Activated naive CD8-positive, alpha-beta T cell (primary cell): ENCODE results near the gene CPLX1.

Source experiments
- H3K27ac Mint-ChIP-seq: one replicate; pipeline ENCODE4 v1.8.0; 2021; ENCODE audit warnings: mixed read lengths
- H3K27me3 Mint-ChIP-seq: one replicate; pipeline ENCODE4 v1.8.0; 2021; ENCODE audit warnings: mixed read lengths
- H3K36me3 Mint-ChIP-seq: one replicate; pipeline ENCODE4 v1.8.0; 2021; ENCODE audit warnings: mixed read lengths
- H3K4me1 Mint-ChIP-seq: one replicate; pipeline ENCODE4 v1.8.0; 2021; ENCODE audit warnings: low read depth, mixed read lengths
- H3K4me3 Mint-ChIP-seq: one replicate; pipeline ENCODE4 v1.8.0; 2021; ENCODE audit warnings: mild to moderate bottlenecking, mixed read lengths
- H3K9me3 Mint-ChIP-seq: one replicate; pipeline ENCODE4 v1.8.0; 2021; ENCODE audit warnings: low read depth, mixed read lengths

Gene CPLX1

DNA sequence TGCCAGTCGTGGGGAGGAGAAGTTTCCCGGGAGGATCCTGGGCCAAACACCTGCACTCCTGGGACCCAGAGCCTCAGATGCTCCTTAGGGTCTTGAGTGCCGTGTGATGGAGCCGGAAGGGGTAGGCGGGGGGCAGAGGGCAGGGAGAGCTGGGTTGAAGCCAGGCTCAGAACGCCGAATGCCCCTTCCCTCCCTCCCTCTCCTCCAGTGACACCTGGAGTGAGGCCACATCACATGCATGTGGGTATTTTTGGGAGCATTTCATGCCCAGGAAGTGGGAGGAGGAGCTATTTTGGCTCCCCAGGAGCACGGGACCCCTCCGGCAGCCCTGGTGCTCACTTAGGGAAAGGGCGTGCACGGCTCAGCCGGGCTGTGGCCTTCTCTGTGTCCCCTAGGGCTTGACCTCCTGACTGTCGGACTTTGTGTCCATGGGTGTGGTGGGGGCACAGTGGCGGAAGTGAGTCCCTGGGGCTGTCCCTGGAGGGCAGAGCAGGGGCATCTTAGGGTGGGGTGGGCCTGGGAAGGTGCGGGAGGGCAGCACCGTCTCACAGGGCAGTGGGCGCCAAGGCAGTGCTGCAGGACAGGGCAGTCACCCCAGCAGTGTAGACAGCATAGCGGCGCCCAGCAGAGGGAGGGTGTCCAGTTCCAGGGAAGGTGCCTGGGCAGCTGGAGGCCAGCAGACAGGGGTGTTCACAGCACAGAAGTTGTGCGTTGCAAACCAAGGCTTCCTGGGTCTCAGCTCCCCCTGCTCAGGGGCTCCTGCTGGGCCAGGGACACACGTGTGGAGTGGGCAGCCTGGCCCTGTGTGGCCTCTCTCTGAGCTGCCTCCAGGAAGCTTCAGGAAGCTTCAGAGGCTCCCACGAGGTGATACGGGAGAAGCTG lies 4.9 kb upstream of the CPLX1 start:
- no peaks in the 10 kb centered on the region for H3K36me3 Mint-ChIP-seq
- no peaks in the 10 kb centered on the region for H3K9me3 Mint-ChIP-seq
- H3K4me3 Mint-ChIP-seq = no peak overlapping the region
- H3K27ac Mint-ChIP-seq = no peak overlapping the region
- peaks cover 1% of the 10 kb centered on the region for H3K4me1 Mint-ChIP-seq
- peaks cover 11% of the 10 kb centered on the region for H3K27me3 Mint-ChIP-seq

DNA sequence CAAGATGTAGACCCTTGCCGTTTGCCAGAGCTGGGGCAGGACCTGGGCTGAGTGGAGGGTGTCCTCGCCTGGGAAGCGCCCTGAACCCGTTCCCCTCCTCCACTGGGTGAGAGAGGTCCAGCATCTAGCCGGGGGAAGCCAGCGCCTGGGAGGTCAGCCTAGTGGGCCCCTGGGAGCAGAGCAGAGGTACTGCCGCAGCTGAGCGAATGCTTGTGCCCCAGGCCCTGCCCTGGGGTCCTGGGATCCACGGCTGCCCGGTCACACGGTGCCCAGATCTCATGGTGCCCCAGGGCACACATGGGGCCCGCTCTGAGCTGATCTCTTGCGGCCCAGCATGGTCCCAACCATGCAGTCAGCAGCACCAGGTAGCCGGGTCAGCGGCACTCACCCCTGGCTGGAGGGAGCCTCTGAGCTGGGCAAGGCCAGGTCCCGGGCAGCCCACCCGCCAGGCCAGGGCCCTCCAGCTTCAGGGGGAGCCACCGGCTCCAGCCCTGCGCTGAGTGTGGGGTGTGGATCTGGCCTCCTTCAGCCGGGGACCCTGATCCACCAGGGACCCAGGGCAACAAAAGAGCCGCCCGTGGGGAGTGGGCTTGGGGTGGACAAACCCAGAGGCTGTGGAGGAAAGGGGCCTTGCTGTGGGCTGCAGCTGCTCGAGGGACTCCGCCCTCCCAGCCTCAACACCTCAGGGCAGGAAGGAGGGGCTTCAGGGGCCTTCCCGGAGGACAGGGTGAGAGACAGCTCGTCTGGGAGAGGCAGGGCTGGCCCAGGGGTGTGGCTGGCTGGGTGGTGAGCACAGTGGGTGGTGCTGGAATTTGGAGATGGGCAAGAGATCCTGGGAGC lies 4.1 kb upstream of the CPLX1 start:
- Mint-ChIP-seq H3K27ac (no peak overlapping the region), H3K36me3 (no peaks in the 10 kb centered on the region), H3K4me1 (peaks cover 1% of the 10 kb centered on the region), H3K27me3 (peaks cover 11% of the 10 kb centered on the region), H3K9me3 (no peaks in the 10 kb centered on the region), H3K4me3 (no peak overlapping the region)

DNA sequence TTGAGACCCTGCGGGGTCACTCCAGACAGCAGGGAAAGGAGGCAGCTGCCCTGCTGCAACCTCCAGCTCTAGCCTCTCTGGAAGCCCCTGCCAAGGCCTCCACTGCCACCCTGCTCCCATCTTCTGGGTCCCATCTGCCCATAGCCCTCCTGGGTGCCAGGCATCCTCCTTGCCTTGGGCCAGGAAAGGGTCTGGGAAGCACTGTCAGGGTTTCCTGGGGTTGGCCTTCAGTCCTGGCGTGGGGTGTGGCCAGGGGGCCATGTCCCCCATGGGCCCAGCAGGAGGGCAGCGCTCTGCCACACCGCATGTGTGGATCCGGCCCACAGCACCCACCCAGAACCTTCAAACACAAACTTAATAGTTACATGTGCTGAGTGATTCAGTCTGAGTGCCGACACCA lies 3.4 kb upstream of the CPLX1 start:
- H3K4me3 Mint-ChIP-seq = no peak overlapping the region
- H3K27me3 Mint-ChIP-seq = peaks cover 11% of the 10 kb centered on the region
- no peak overlapping the region for H3K27ac Mint-ChIP-seq
- no peaks in the 10 kb centered on the region for H3K36me3 Mint-ChIP-seq
- H3K9me3 Mint-ChIP-seq = no peaks in the 10 kb centered on the region
- H3K4me1 Mint-ChIP-seq = peaks cover 3% of the 10 kb centered on the region

- H3K4me3 Mint-ChIP-seq = no peak overlapping the region
- H3K36me3 Mint-ChIP-seq = no peaks in the 10 kb centered on the region
- H3K27me3 Mint-ChIP-seq = peaks cover 11% of the 10 kb centered on the region
- peaks cover 3% of the 10 kb centered on the region for H3K4me1 Mint-ChIP-seq
- H3K27ac Mint-ChIP-seq = no peak overlapping the region
- H3K9me3 Mint-ChIP-seq = no peaks in the 10 kb centered on the region
Observed at GRCh38 chr4:828641-829271, 2.8 kb upstream of the CPLX1 start.

- Mint-ChIP-seq H3K27ac (no peak overlapping the region), H3K9me3 (no peaks in the 10 kb centered on the region), H3K36me3 (no peaks in the 10 kb centered on the region), H3K27me3 (peaks cover 12% of the 10 kb centered on the region), H3K4me1 (peaks cover 3% of the 10 kb centered on the region), H3K4me3 (no peak overlapping the region)
Observed at GRCh38 chr4:827209-828081, 1.5 kb upstream of the CPLX1 start.

- no peaks in the 10 kb centered on the region for H3K36me3 Mint-ChIP-seq
- H3K27me3 Mint-ChIP-seq = peaks cover 20% of the 10 kb centered on the region
- no peak overlapping the region for H3K27ac Mint-ChIP-seq
- no peaks in the 10 kb centered on the region for H3K9me3 Mint-ChIP-seq
- peaks cover 3% of the 10 kb centered on the region for H3K4me1 Mint-ChIP-seq
- H3K4me3 Mint-ChIP-seq = no peak overlapping the region
Observed at GRCh38 chr4:826508-827208, 729 bp upstream of the CPLX1 start.

DNA sequence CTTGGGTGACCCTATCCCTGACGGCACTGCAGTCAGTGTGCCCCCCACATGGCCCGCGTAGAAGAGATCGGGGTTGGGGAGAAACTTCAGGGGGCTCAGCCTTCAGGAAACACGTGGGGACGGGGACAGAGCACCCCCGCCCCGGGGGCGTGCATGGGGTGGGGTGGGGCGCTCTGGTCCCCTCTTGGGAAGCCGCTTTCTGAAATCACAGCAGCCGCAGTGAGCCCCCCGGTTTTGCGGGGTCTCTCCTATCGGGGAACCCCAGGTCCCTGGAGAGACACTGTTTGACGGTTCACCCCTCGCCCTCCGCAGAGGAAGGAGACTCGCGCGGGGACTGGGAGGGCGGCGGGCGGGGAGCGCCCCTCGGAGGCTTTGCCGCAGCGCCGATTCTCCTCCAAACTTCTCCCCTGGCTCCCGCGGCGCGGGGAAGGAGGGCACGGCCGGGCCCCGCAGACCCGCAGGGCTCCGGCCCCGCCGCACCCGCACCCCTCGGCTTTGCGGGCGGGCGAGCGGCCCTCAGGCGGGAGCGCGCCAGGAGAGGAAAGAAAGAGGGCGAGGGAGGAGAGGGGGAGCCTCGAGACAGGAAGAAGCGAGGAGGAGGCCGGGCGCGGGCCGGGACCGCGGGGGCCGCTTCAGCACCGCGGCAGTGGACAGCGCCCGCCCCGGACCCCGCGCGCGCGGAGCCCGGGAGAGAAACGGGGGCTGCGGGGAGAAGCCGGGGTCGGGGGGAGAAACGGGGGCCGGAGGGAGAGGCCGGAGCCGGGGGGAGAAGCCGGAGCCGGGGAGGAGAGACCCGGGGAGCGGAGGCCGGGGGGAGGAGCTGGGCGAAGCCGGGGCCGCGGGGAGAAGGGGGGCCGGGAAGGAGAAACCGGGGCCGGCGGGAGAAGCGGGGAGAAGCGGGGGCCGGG lies 612 bp downstream of the CPLX1 start:
- no peaks in the 10 kb centered on the region for H3K9me3 Mint-ChIP-seq
- no peak overlapping the region for H3K27ac Mint-ChIP-seq
- no peaks in the 10 kb centered on the region for H3K36me3 Mint-ChIP-seq
- no peak overlapping the region for H3K4me3 Mint-ChIP-seq
- H3K4me1 Mint-ChIP-seq = peaks cover 3% of the 10 kb centered on the region
- H3K27me3 Mint-ChIP-seq = peaks cover 20% of the 10 kb centered on the region

GRCh38 chr4:824461-825062 lies 1.4 kb downstream of the CPLX1 start:
- Mint-ChIP-seq H3K27ac (no peak overlapping the region), H3K4me1 (peaks cover 3% of the 10 kb centered on the region), H3K27me3 (peaks cover 19% of the 10 kb centered on the region), H3K36me3 (no peaks in the 10 kb centered on the region), H3K9me3 (no peaks in the 10 kb centered on the region), H3K4me3 (peak overlapping the region; percentile 44)

DNA sequence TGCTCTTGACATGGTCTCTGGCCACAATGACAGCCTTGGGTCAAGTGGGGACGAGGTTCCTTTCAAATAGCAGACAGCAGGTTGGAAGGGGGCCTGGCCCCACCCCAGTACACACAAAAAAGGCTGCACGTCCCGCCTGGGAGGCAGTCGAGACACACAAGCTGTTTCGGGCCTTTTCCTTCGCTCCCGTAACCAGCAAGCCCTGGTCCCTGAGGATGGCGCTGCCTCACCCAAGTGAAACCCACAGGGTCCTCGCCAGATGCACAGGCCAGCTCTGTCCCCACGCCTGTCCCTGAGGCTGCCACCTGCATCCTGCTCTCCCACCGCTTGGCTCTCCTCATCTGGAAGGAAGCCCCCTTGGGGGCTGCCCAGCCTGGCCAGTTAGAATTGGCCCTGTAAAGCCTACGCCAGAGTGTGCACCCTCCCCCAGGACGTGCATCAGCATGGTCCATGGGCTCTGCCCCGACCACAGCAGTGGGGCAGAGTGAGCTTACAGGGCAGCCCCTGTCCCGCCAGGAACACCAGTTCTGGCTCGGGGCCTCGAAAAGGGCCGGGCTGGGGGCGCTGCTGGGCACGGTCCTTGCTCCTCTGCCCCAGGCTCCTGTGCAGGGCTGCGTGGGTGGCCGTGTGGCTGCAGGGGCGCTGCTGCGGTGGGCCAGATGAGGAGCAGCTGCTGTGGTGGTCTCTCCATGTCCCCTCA lies 2.0 kb downstream of the CPLX1 start:
- H3K9me3 Mint-ChIP-seq = no peaks in the 10 kb centered on the region
- H3K4me3 Mint-ChIP-seq = no peak overlapping the region
- H3K27ac Mint-ChIP-seq = no peak overlapping the region
- H3K36me3 Mint-ChIP-seq = no peaks in the 10 kb centered on the region
- H3K4me1 Mint-ChIP-seq = peaks cover 3% of the 10 kb centered on the region
- H3K27me3 Mint-ChIP-seq = peaks cover 17% of the 10 kb centered on the region

- H3K27me3 Mint-ChIP-seq = peaks cover 15% of the 10 kb centered on the region
- H3K9me3 Mint-ChIP-seq = no peaks in the 10 kb centered on the region
- H3K27ac Mint-ChIP-seq = no peak overlapping the region
- H3K4me1 Mint-ChIP-seq = peaks cover 3% of the 10 kb centered on the region
- no peak overlapping the region for H3K4me3 Mint-ChIP-seq
- no peaks in the 10 kb centered on the region for H3K36me3 Mint-ChIP-seq
Observed at GRCh38 chr4:823176-823760, 2.7 kb downstream of the CPLX1 start.

- peaks cover 2% of the 10 kb centered on the region for H3K4me1 Mint-ChIP-seq
- H3K9me3 Mint-ChIP-seq = no peaks in the 10 kb centered on the region
- no peak overlapping the region for H3K4me3 Mint-ChIP-seq
- H3K27me3 Mint-ChIP-seq = peaks cover 10% of the 10 kb centered on the region
- H3K36me3 Mint-ChIP-seq = no peaks in the 10 kb centered on the region
- no peak overlapping the region for H3K27ac Mint-ChIP-seq
Observed at GRCh38 chr4:822361-823175, 3.4 kb downstream of the CPLX1 start.
